ENCODE measurements around the gene CARS1.

Gene CARS1

DNA sequence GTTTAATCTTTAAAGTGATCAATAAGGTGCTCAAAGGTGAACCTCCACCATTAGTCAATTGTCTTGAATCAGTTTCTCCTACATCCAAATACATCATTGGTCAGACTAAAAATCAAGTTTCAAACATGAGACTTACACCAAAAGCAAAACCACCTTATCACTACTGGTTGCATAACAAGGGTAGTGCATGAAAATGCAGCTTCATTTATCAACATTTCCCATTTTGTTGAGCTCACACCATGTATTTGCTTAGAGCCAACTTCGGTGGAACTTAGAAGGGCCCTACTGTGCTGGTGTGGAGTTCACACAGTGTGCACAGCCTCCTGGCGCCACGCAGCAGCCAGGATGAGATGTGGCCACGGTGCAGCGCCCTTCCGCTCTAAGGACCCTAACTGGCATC is 104.9 kb downstream of the CARS1 start:
- DNase-seq, result peak; percentile 27

DNA sequence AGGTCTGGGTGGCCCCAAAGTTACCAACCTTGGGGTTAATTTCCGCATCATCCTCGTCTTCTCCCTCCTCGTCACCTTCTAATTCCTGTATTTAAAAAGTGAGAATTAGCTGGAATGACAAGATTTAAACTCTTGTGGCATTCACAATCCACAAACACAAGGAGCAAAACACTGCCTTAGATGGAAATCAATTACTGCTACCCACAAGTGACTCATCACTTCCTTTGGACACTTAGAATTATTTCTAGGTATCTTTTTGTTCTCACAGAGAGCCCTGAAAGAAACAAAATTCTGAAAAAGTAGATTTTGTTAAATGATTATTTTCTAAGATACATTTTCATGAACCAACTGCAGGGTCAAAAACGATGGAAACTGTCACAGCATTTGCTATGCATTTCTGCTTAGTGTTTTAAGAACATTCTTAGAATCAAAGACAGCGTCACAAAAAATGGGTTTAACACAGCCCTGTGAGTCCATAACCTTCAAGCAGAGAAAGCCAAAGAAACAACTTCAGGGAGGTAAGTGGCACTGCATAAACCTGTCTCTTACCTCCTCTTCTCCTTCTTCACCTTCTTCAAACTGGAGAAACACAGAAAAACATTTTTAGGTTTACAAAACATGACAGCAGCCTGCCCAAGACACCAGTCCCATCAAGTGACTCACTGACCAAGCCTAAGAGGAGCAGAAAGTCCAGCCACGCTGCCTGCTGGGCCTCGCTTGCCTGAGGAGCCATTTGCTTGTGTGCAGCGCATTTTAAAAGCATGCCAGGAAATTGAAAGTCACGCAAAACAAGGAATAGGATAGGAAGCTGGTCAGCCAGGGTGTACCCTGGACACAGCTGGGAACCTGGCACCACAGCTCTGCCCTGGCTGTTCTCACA is 105.8 kb downstream of the CARS1 start:
- peak; percentile 13 for DNase-seq

Measured in OCI-M1 (cell line).